GM21786 (cell line): ENCODE data around the gene TRIM65.
"Not testable (repeated sequence)": the region's sequence is repeated elsewhere in the genome, so short reads cannot be mapped to it uniquely, and the experiment has no call there.

ENCODE experiments used
- ATAC-seq: cut with Tn5 transposase; IDR thresholded peaks from one replicate; pipeline ENCODE4 v1.9.1; 2021; ENCODE audit not compliant: unreplicated experiment

Gene TRIM65

DNA sequence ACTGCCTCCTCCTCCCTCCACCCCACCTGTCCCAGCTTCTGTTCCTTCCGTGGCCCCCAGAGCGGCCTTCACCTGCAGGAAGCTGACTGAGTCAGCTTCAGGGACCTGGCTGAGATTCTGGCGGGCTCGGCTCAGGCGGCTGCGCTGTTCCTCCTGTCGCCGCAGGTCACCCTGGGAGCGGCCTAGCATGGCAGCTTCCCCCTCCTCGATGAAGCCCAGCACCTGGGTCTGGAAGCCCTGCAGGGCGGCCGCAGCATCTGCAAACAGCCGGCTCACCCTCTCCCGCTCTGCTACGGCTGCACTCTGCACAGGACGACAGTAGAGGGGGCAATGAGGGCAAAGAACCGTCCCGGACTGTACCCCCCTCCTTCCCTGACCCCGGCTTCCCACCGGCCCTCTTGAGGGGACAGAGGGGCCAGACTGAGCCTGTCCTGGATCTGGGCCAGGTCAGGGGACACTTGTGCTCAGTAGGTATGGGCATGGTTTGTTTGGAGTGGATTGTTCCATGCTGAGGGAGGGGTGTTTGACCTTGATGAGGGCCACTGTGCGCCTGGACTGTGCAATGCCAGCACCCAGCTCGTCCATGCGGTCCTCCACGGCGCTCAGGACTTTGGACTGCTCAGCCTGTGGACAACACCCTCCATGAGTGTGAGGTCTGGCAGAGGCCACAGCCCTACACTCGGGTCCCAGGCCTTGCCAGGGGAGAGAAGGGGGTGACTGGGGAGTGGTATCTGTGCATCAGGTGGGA, 20.4 kb downstream of the TRIM65 start:
- ATAC-seq: no peak

DNA sequence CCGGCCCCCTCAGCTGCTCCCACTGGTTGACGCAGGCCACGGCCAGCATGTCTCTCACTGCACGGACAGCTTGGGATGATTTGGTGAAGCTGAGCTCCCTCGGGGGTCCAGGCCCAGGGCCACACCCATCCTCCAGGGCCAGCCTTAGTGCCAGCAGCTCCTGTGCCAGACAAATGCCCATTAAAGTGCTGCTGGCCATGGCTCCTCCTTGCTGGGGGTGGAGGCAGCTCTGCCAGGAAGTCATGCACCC, 20.9 kb downstream of the TRIM65 start:
- ATAC-seq: no peak

DNA sequence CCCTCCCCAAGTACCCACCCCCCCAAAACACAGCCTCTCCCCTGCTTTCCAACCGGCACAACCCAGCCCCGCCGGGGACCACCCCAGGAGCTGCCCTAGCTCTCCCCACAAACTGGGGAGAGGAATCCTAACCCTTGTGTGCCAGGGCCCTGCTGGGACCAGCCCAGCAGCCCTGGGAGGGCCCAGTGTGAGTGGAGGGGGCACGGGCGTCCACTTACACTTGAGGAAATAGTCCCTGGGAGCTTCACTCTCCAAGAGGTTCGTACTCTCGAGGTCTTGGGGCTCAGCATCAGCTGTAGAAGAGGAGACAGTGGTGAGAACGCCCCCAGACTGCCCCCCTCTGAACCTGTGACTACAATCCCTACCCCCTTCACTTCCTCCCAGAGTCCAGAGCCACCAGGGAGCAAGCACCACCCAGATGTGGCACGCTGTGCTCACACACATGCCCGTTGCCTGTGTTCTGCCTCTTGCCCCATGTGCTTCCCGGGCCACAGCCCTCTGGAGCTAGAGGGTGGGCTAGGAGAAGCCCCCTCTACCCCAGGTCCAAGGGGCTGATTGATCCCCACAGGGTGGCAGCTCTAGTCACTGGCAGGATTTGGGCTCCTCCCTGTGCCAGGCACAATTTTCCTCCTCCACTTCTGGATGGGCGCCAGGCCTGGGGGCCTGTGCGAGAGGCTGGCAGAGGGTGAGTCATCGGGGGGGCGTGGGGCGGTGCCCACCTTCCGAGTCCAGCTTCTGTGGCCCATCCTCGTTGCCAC, 21.4 kb downstream of the TRIM65 start:
- ATAC-seq: no peak

DNA sequence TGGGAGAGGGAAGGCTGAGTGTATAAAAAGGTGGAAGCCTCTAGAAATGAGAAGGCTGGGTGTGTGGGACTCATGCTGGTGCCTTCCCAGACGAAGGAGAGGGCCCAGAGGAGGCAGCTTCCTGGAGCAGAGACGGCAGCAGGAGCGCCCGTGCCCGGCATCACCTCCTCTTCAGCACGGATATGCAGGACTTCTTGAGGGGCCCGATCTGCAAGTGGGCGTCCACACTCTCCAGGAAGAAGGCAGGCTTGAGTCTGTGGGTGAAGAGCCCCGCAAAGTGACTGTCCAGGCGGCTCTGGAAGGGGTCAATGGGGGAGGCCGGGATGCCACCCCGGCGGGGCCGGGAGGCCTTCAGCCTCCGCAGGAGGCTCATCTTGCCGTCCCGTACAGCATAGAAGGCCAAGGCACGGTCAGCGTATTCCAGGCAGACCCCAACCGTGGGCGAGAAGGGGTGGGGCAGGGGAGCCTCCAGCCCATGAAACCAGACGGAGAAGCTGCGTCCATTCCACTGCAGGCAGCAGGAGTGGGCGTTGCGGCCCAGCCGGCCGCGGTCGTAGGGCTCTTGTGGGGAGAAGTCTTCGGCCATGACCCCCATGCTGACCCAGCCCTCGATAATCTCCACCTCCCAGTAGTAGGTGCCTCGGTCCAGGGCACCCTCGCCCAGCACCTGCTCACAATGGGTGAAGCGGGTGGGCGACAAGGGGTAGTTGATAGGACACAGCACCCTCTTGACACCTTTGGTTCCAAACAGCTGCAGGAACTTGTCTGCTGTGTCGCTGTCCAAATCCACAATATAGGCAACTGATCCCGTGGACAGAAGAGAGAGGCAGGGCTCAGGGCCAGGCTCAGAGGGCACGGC, 22.2 kb downstream of the TRIM65 start:
- ATAC-seq: no peak

DNA sequence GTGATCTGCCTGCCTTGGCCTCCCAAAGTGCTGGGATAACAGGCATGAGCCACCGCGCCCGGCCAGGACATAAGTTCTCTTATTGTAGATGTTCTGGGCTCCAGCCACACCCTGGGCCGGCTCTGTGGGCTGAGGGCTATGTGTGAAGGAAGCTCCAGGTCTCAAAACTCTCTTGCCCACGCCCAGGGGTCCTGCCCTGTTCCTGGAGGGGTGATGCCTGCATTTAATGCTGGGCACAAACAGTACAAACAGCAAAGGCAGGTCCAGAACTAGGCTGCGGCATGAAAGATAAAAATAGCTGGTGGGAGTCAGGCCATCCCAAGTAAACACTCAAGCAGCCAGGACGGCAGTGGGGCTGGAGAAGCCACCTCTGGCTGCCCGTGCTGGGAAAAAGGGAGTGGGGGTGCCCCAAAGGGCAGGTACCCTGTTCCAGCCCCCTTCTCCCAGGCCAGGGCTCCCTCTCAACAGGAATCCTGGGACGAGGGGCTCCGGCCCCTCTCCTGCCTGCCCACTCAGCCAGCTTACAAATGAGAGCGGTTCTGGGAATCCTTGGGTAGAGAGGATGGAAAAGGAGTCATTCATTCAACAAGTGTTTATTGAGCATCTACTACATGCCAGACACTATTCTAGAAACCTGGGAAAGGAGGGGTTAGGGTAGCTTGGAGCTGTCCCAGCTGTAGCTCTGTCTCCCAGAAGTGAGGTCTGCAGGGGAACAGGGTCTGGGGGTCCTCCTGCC, 23.0 kb downstream of the TRIM65 start:
- ATAC-seq: no peak

DNA sequence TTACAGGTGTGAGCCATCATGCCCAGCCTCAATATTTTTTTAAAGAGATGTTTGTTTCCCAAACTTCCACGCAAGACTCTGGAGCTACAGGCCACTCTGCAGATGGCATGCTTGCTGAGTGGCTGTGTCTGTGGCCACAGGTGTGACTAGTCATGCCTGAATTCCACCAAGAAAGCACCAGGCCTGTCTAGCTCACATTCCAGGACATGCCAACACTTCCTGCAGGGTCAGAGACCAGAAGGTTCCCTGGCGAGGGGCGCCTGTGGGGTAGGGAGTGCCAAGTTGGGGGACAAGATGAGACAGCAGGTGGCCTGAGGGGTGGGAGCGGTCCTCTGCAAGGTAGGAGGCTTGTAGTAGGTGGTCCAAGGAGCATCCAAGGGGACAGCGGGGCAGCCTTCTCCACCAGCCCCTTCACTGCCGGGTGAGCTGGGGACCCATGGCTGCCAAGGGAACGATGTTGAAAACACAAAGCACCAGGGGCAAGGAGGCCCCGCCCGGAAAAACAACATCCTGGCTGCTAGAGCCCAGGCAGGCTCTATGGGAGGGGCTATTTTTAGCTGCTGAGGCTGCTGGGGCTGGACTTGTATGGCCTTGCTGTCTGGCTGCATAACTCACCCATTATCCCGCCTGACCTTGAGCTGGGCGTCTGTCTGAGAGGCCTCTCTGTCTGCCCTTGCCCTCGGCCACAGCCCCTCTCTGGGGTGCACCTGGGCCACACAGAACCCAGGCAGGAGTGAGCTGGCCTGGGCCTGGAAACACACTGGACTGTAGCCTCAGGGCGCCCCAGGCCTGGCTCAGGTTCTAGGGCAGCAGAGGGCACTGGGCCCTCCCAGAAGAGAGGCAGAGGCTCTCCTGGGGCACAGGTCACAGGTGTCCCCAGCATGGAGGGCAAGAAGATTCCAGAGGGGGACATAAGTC, 24.1 kb downstream of the TRIM65 start:
- ATAC-seq: no peak

DNA sequence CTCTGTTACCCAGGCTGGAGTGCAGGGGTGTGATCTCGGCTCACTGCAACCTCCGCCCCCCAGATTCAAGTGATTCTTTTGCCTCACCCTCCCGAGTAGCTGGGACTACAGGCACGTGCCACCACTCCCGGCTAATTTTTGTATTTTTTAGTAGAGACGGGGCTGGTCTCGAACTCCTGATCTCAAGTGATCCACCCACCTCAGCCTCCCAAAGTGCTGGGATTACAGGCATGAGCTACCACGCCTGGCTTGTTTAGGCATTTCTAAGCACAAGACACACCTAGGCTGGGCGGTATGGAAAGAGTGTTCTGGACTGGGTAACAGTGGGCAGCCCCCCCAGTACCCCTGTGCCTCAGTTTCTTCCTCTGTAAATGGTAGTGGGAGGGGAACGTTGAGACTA, 26.5 kb downstream of the TRIM65 start:
- ATAC-seq: not testable (repeated sequence)

DNA sequence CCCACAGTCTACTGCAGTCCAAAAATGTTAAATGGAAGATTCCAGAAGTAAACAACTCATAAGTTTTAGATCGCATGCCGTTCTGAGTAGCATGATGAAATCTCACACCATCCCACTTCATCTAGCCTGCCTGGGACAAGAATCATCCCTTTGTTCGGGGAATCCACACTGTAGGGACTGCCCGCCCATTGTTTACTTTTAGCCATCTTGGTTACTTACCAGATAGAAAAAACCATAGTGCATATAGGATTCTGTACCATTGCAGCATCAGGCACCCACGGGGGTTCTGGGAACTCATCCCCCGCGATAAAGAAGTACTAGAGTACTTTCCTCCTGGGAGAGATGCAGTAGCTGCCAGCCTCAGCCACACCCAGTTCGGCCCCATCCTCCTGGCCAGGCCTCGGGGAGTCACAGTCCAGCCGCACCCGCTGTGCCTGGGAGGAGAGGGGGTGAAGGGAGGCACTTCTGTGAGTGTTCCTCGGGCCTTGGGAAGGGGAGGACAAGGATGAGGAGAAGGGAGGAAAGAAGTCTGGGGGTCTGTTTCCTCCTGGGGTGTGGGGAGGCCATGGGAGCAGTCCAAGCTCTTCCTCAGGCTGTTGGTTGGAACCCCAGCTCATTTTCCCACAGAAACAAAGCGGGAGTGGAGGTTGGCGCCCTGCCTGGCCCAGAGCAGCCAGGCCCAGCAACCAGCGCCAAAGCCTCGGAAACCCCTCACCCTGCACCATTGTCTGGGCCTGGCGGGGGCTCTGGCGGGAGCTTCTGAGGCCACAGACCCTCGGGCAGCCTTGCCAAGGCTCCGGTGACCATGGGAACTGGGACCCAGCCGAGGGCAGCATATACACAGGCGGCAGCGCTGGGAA, 27.2 kb downstream of the TRIM65 start:
- ATAC-seq: no peak

DNA sequence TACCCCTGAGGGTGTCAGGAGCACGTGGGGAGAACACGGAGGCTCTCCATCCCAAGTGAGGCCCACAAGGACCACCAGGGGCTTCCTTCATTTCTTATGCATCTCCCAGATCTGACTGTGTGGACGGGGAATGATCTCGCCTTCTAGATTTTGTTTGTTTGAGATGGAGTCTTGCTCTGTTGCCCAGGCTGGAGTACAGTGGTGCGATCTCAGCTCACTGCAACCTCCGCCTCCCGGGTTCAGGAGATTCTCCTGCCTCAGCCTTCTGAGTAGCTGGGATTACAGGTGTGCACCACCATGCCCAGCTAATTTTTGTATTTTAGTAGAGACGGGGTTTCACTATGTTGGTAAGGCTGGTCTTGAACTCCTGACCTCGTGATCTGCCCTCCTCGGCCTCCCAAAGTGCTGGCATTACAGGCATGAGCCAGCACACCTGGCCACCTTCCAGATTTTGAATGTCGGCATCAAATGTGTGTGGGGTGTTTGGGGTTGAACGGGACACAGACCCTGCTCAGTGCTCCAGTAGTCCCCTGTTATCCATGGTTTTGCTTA, 27.9 kb downstream of the TRIM65 start:
- not testable (repeated sequence) for ATAC-seq

DNA sequence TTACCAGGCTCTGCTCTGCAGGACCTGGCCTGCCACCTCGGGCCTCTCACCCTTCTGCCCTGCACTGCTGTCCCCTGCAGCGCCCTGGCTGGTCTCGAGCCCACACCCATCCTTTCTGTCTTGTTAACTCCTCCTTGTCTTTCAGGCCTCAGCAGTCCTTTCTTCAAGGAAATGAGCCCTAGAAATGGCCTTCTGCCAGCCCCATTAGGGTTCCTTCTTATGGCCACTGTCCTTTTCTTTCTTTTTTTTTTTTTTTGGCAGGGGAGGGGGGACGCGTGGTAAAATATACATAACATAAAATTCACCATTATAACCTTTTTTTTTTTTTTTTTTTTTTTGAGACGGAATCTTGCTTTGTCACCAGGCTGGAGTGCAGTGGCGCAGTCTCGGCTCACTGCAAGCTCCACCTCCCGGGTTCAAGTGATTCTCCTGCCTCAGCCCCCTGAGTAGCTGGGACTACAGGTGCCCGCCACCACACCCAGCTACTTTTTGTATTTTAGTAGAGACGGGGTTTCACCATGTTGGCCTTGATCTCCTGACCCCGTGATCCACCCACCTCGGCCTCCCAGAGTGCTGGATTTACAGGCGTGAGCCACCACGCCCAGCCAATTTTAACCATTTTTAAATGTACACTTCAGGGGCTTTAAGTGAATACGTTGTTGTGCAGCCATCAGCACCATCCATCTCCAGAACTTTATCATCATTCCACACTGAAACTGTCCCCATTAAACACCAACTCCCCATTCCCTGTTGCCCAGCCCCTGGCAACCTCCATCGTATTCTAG, 31.2 kb downstream of the TRIM65 start:
- not testable (repeated sequence) for ATAC-seq

DNA sequence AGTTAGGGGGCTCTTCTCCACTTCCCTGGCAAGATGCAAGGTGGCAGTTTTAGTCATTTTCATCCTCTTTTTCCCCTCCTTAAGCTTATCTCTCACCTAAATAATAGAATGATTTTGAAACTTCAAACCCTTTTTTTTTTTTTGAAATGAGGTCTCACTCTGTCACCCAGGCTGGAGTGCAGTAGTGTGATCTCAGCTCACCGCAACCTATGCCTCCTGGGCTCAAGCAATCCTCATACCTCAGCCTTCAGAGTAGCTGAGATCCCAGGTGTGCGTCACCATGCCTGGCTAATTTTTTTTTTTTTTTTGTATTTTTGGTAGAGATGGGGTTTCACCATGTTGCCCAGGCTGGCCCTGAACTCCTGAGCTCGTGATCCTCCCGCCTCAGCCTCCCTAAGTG, 31.9 kb downstream of the TRIM65 start:
- peak; percentile 21 for ATAC-seq

DNA sequence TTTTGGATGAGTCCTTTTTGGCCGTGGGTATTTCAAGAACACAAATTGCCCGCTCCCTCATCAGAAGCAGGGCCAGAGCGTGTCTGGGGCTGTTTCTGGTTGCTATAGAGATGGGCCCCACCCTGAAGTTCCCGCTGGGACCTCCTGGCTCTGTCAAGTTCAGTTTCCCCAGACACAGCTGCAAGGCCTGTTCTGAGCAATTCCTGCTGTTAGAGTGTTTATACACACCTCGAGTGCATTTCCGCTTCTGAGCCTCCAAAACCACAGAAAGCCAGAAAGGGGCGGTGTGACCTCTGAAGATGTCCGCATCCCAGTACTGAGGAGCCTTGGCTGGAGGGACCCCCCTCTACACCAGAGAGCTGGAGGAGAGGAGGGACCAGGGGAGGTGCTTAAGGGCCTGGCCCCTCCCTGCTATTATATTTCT, 32.3 kb downstream of the TRIM65 start:
- peak; percentile 84 for ATAC-seq

DNA sequence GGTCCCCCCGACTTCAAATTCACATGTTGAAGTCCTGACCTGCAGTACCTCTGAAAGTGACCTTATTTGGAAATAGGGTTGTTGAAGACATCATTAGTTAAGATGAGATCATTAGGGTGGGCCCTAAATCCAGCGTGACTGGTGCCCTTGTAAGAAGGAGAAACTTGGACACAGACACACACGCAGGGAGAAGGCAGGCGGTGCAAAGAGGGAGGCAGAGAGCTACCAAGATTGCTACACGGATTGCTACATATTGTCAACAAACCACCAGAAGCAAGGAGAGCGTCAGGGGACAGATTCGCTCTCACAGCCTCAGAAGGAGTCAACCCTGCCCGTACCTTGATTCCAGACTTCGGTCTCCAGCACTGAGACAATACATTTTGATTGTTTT, 34.8 kb downstream of the TRIM65 start:
- no peak for ATAC-seq

DNA sequence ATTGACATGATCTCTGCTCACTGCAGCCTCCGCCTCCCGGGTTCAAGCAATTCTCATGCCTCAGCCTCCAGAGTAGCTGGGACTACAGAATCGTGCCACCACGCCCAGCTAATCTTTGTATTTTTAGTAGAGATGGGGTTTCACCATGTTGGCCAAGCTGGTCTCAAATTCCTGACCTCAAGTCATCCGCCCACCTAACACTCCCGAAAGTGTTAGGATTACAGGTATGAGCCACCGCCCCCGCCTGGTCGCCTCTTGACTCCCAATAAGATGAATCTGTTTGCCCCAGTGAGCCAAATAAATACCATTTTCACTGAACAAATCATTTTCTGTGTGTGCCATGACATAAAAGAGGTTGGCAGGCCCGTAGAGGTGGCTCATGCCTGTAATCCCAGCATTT, 37.4 kb downstream of the TRIM65 start:
- not testable (repeated sequence) for ATAC-seq

DNA sequence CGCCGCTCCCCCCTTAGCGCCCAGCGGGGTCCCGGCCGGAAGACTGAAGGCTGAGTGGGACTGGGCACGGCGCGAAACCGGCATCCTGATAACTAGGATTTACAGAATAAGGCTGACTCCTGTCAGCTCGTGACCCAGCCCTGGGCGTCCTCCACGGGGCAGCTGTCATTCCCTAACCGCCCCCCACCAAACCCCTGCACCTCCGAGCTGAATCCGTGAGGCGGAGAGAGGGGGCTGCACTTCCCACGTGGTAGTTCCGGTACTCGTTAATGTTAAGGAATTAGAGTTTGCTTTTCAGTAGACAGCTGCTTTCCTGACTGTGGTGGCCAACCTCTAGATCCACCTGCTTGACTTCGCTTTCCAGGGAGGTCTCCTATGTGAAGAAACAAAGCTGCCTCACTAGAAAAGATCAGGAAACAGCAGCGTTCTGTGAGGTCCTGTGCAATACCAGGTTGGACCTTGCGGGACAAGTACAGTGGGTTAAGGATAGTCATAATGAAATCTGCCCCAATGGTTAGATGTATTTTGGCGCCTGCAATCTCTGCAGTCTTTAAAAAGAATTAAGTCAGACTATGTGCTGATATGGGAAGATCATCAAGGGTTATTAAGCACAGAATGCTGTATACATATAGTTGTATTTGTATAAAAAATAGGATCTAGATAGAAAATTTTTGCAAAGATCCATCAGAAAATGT, 40.5 kb downstream of the TRIM65 start:
- no peak for ATAC-seq

DNA sequence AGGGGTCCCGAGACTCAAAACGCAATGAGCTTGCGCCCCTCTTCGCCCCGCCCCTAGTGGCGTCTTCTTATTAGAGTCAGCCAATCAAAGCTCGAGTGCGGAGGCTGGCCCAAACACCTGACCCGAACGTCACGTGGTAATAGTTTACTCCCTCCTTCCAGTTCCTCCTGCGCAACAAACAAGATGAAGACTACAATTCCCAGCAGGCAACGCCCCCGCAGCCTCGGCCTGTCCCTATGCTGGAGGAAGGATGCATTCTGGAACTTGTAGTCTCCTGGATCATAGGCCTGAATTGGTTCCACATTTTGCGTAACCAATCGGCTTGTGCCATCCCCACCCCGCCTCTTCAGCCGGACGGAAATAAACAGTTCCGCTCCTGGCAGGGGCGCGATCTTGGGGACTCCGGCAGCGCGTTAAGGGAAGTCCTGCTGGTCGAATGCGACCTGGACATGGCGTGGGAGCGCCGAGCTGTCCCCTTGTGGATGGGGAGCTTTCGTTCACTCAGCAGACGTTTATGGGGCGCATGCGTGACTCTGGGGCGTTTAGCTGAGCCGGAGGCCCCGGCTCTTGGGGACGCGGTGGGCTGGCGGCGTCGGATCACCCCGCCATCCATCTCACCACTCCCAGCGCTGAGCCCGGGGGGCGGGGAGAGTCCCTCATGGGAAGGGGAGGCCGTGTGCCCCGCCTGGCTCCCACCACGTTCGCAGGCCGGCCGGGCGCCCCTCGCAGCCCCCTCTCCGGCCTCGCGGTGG, 41.3 kb downstream of the TRIM65 start, which contains the start of gene WBP2:
WBP2 (minus strand) TSS at position 26 of the 752 bp plus-strand sequence. CDS start 38 bp downstream, outside the sequence.
- ATAC-seq: peak; percentile 82

DNA sequence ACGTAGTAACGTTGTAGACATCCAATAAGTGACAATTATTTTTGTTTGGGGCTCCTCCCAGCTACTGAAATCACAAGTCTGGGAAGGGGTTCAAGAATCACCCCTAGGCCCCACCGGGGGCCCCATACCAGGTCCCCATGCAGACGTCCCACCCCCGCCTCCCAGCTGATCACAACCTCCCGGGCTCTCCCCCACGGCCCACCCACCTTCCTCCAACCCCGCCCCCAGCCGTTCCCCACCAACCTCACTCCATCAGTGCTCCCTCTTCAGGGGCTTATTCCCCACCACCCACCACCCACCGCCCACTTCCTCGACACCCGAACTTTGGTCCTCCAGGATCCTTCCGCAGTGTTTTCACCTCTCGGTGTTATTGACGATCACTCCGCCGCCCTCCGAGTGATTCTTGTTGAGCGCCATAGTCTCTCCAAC, 41.9 kb downstream of the TRIM65 start:
- ATAC-seq: no peak
